Measurements from ENCODE around the gene KRTAP13-3.

Gene KRTAP13-3

DNA sequence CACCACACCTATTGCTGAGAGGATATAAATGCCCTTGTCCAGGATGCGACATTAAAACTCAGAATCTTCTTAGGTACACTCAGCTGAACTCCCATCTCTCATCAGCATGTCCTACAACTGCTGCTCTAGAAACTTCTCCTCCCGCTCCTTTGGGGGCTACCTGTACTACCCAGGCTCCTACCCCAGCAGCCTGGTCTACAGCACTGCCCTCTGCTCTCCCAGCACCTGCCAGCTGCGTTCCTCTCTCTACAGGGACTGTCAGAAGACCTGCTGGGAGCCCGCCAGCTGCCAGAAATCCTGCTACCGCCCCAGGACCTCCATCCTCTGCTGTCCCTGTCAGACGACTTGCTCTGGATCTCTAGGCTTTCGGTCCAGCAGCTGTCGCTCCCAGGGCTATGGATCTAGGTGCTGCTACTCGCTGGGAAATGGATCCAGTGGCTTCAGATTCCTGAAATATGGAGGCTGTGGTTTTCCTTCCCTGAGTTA lies 4.5 kb upstream of the KRTAP13-3 start, which contains the start of gene KRTAP13-4:
Gene KRTAP13-4, plus strand, starts transcription at position 51 of the 486 bp plus-strand sequence. Its CDS starts 56 bp downstream, at position 107.
- no peak for TF ChIP-seq FOXP2 (optimal IDR thresholded peaks at IDR 0.05; ENCODE audit: borderline replicate concordance, extremely low read depth, extremely low read length, insufficient read depth)
- TF ChIP-seq POLR2AphosphoS5 (IDR thresholded peaks at IDR 0.05; ENCODE audit: low read depth, low read length), result no peak
- no peak for TF ChIP-seq SIN3A (IDR thresholded peaks at IDR 0.05; ENCODE audit: borderline replicate concordance, insufficient read depth, low read length)
- no peak for TF ChIP-seq TAF1 (IDR thresholded peaks at IDR 0.05; ENCODE audit: borderline replicate concordance, insufficient read depth, low read length)
- TF ChIP-seq, protein P1, sequence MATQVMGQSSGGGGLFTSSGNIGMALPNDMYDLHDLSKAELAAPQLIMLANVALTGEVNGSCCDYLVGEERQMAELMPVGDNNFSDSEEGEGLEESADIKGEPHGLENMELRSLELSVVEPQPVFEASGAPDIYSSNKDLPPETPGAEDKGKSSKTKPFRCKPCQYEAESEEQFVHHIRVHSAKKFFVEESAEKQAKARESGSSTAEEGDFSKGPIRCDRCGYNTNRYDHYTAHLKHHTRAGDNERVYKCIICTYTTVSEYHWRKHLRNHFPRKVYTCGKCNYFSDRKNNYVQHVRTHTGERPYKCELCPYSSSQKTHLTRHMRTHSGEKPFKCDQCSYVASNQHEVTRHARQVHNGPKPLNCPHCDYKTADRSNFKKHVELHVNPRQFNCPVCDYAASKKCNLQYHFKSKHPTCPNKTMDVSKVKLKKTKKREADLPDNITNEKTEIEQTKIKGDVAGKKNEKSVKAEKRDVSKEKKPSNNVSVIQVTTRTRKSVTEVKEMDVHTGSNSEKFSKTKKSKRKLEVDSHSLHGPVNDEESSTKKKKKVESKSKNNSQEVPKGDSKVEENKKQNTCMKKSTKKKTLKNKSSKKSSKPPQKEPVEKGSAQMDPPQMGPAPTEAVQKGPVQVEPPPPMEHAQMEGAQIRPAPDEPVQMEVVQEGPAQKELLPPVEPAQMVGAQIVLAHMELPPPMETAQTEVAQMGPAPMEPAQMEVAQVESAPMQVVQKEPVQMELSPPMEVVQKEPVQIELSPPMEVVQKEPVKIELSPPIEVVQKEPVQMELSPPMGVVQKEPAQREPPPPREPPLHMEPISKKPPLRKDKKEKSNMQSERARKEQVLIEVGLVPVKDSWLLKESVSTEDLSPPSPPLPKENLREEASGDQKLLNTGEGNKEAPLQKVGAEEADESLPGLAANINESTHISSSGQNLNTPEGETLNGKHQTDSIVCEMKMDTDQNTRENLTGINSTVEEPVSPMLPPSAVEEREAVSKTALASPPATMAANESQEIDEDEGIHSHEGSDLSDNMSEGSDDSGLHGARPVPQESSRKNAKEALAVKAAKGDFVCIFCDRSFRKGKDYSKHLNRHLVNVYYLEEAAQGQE (IDR thresholded peaks at IDR 0.05; ENCODE audit: insufficient read depth in 1 of 2, low read depth in 2 of 2, low read length in 2 of 2), result no peak

- TF ChIP-seq, protein P1 (IDR thresholded peaks at IDR 0.05; ENCODE audit: insufficient read depth in 1 of 2, low read depth in 2 of 2, low read length in 2 of 2), result no peak
- TF ChIP-seq FOXP2 (optimal IDR thresholded peaks at IDR 0.05; ENCODE audit: borderline replicate concordance, extremely low read depth, extremely low read length, insufficient read depth), result no peak
- no peak for TF ChIP-seq POLR2AphosphoS5 (IDR thresholded peaks at IDR 0.05; ENCODE audit: low read depth, low read length)
- TF ChIP-seq TAF1 (IDR thresholded peaks at IDR 0.05; ENCODE audit: borderline replicate concordance, insufficient read depth, low read length), result no peak
- no peak for TF ChIP-seq SIN3A (IDR thresholded peaks at IDR 0.05; ENCODE audit: borderline replicate concordance, insufficient read depth, low read length)
Measured at GRCh38 chr21:30426731-30427130, 1.0 kb upstream of the KRTAP13-3 start.

DNA sequence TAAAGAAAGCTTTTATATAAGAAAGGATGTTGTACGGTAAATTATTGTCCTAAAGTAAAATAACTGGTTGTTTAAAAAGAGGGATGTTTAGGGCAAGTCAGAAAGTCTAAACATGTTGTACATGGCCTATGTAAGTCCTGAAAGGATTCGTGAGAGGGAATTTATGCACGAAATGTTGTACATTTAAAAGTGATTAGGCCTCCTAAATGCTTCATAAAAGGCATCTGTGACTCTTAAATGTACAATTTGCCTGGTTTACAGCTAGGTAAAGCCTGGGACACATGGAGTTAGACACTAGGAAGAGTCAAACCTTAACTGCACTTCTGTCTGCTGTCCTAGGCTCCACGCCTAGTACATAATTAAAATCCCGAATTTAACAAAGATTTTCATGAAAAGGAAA lies 9.7 kb downstream of the KRTAP13-3 start:
- TF ChIP-seq TAF1 (IDR thresholded peaks at IDR 0.05; ENCODE audit: borderline replicate concordance, insufficient read depth, low read length), result no peak
- TF ChIP-seq, protein P1 (IDR thresholded peaks at IDR 0.05; ENCODE audit: insufficient read depth in 1 of 2, low read depth in 2 of 2, low read length in 2 of 2), result no peak
- TF ChIP-seq FOXP2 (optimal IDR thresholded peaks at IDR 0.05; ENCODE audit: borderline replicate concordance, extremely low read depth, extremely low read length, insufficient read depth), result no peak
- TF ChIP-seq POLR2AphosphoS5 (IDR thresholded peaks at IDR 0.05; ENCODE audit: low read depth, low read length), result no peak
- no peak for TF ChIP-seq SIN3A (IDR thresholded peaks at IDR 0.05; ENCODE audit: borderline replicate concordance, insufficient read depth, low read length)

DNA sequence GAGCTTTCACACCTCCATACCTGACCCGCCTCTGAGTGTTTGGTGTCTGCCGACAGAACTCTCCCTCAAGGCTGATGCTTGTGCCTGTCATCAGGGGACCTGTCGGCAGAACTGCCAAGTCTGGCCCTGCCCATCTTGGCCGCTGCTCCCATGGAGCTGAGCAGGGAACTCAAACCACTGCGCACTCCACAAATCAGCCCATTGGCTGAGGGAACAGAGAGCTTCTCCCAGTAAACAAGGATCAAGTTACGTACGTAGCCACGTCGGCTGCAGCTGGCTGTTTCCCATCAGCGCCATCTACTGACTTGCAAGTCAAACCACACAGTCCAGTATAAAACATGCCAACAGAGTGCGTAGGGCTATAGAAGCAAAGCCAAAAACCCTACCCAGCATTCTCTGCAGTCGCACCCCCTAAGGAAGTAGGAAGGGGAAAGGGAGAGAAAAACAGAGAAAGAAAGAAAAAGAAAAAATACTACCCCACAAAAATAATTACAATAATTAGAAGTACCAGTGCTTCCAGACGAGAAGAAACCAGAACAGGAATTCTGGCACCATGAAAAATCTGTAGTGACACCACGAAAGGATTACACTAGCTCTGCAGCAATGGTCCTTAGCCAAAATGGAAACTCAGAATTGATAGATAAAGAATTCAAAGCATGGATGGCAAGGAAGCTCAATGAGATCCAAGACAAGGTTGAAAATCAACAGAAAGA lies 16.8 kb downstream of the KRTAP13-3 start:
- TF ChIP-seq POLR2AphosphoS5 (IDR thresholded peaks at IDR 0.05; ENCODE audit: low read depth, low read length) (no peak), FOXP2 (optimal IDR thresholded peaks at IDR 0.05; ENCODE audit: borderline replicate concordance, extremely low read depth, extremely low read length, insufficient read depth) (peak; percentile 99), SIN3A (IDR thresholded peaks at IDR 0.05; ENCODE audit: borderline replicate concordance, insufficient read depth, low read length) (no peak)

GRCh38 chr21:30395731-30396130 lies 30.0 kb downstream of the KRTAP13-3 start, which contains the start of gene KRTAP13-1:
Gene KRTAP13-1 (plus strand): TSS chr21:30396031. CDS start chr21:30396087, 56 bp downstream.
- TF ChIP-seq SIN3A (IDR thresholded peaks at IDR 0.05; ENCODE audit: borderline replicate concordance, insufficient read depth, low read length) (no peak), POLR2AphosphoS5 (IDR thresholded peaks at IDR 0.05; ENCODE audit: low read depth, low read length) (no peak), TAF1 (IDR thresholded peaks at IDR 0.05; ENCODE audit: borderline replicate concordance, insufficient read depth, low read length) (no peak), FOXP2 (optimal IDR thresholded peaks at IDR 0.05; ENCODE audit: borderline replicate concordance, extremely low read depth, extremely low read length, insufficient read depth) (no peak)
- TF ChIP-seq, protein P1 (IDR thresholded peaks at IDR 0.05; ENCODE audit: insufficient read depth in 1 of 2, low read depth in 2 of 2, low read length in 2 of 2), result no peak
